HG02763 (cell line): ENCODE measurements around the gene CALCOCO2.

Experiments
- ATAC-seq: cut with Tn5 transposase; IDR thresholded peaks from one replicate; pipeline ENCODE4 v1.9.1; 2021; ENCODE audit warnings: mild to moderate bottlenecking, moderate library complexity; ENCODE audit not compliant: unreplicated experiment

CALCOCO2 gene

GRCh38 chr17:48912476-48912875 is 81.6 kb downstream of the CALCOCO2 start:
- ATAC-seq: no peak
